Vagina (tissue), 2 donors: ENCODE measurements around the gene GTSE1.

ENCODE experiments used
- POLR2A ChIP-seq, 2 donors: fragments of 450-650 bp; IDR thresholded peaks; one replicate each; pipeline ENCODE4 v1.6.1; 2017; ENCODE audit warnings: antibody characterized with exemption in 2 of 2, mild to moderate bottlenecking in 2 of 2, moderate library complexity in 2 of 2
- POLR2AphosphoS5 ChIP-seq, 2 donors: sonication (generic); formaldehyde crosslinking; IDR thresholded peaks; one replicate each; pipeline ENCODE4 v1.9.0; 2017; ENCODE audit warnings: antibody characterized with exemption in 2 of 2, mild to moderate bottlenecking in 2 of 2, low read depth in 1 of 2; ENCODE audit not compliant: insufficient read depth in 1 of 2
- TF ChIP-seq, protein P1 (sequence below), 3 experiments: fragments of 450-650 bp in 2 of 3; fragments of 200-600 bp in 1 of 3; sonication (generic) in 1 of 3; IDR thresholded peaks; one replicate each; pipeline ENCODE4 v1.5.1; 2017 to 2019; ENCODE audit warnings: antibody characterized with exemption in 3 of 3, mild to moderate bottlenecking in 2 of 3, moderate library complexity in 2 of 3

DNA sequence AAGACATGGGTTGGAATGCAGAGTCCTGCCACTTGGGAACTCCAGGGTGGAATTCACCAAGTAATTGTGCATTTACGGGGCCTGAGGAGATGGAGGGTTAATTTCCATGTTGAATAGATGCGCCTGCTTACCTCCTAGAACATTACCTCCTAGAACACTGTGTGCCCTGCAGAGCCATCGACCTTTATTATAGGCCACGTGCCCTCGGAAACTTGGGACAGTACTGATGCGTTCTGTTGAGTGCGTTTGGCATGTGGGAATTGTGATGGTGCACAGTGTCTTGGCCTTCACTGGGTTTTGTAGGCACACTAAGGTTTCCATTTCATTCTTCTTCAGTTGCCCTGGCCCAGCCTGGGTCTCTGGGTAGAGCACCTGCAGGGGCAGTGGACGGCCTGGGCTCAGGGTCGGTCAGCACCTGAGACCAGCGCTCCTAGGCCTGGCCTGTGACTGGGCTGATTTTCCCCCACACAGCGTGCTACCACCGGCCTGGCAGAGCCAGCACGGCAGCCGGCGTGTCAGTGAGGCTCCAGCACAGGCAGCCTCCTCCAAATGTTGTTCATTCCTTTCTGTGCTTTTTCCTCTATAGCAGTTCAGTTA lies 51.5 kb downstream of the GTSE1 start:
- TF ChIP-seq, protein P1, sequence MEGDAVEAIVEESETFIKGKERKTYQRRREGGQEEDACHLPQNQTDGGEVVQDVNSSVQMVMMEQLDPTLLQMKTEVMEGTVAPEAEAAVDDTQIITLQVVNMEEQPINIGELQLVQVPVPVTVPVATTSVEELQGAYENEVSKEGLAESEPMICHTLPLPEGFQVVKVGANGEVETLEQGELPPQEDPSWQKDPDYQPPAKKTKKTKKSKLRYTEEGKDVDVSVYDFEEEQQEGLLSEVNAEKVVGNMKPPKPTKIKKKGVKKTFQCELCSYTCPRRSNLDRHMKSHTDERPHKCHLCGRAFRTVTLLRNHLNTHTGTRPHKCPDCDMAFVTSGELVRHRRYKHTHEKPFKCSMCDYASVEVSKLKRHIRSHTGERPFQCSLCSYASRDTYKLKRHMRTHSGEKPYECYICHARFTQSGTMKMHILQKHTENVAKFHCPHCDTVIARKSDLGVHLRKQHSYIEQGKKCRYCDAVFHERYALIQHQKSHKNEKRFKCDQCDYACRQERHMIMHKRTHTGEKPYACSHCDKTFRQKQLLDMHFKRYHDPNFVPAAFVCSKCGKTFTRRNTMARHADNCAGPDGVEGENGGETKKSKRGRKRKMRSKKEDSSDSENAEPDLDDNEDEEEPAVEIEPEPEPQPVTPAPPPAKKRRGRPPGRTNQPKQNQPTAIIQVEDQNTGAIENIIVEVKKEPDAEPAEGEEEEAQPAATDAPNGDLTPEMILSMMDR (IDR thresholded peaks at IDR 0.05): no peak
- TF ChIP-seq POLR2A (IDR thresholded peaks at IDR 0.05) (no peak), POLR2AphosphoS5 (IDR thresholded peaks at IDR 0.05; ENCODE audit: insufficient read depth in 1 of 2, low read depth in 1 of 2) (no peak)
